Sigmoid colon (tissue), 7 donors: ENCODE data around the gene TANGO6. TPM values are rescaled to one million over a fixed set of nuclear protein-coding genes. Genes with fewer than 3 reads are reported as not detected.

Experiments
- DNase-seq: peaks from one replicate; pipeline ENCODE4 v3.0.0-alpha.2; 2019
- H3K27ac ChIP-seq, 4 donors: fragments of 200-600 bp; sonication (generic); one replicate each; pipeline ENCODE4 v1.5.1; 2016 to 2019; ENCODE audit warnings: mild to moderate bottlenecking in 1 of 4
- H3K27me3 ChIP-seq, 3 donors: fragments of 200-600 bp; sonication (generic); one replicate each; pipeline ENCODE4 v1.5.1; 2019; ENCODE audit warnings: mild to moderate bottlenecking in 1 of 3
- H3K36me3 ChIP-seq, 4 donors: fragments of 200-600 bp; sonication (generic); one replicate each; pipeline ENCODE4 v1.5.1; 2016 to 2019
- H3K4me1 ChIP-seq, 4 donors: fragments of 200-600 bp; sonication (generic); one replicate each; pipeline ENCODE4 v1.5.1; 2017 to 2019
- H3K4me3 ChIP-seq, 4 donors: fragments of 200-600 bp; sonication (generic); one replicate each; pipeline ENCODE4 v1.5.1; 2017 to 2019; ENCODE audit warnings: mild to moderate bottlenecking in 2 of 4, moderate library complexity in 1 of 4
- H3K9me3 ChIP-seq, 4 donors: fragments of 200-600 bp in 3 of 4; sonication (generic) in 3 of 4; one replicate each; pipeline versions ENCODE4 v1.5.1 to v1.6.1; 2013 to 2019
- EP300 ChIP-seq, 4 donors: sonication (generic); formaldehyde crosslinking; IDR thresholded peaks; one replicate each; pipeline ENCODE4 v1.6.1; 2017; ENCODE audit warnings: antibody characterized with exemption in 4 of 4
- POLR2A ChIP-seq, 2 donors: fragments of 450-650 bp; IDR thresholded peaks; one replicate each; pipeline ENCODE4 v1.6.1; 2016; ENCODE audit warnings: antibody characterized with exemption in 2 of 2, mild to moderate bottlenecking in 2 of 2, moderate library complexity in 2 of 2
- POLR2AphosphoS5 ChIP-seq, 4 donors: sonication (generic); formaldehyde crosslinking; IDR thresholded peaks; one replicate each; pipeline ENCODE4 v1.6.1; 2017; ENCODE audit warnings: antibody characterized with exemption in 4 of 4
- WGBS, 2 donors: extraction: QIAGEN DNeasy Blood & Tissue Kit; methylation state at CpG; one replicate each; pipeline ENCODE4 v1.1.7; 2013; 5-methylcytosine and 5-hydroxymethylcytosine counted together
- intact Hi-C: fragments of 100-400 bp; cut with DNase I; formaldehyde crosslinking; loops from one replicate; pipeline ENCODE4 v1.15.1; 2023
- polyA plus RNA-seq, 3 donors: library from polyadenylated mRNA; stranded (reverse); fragments of 200-250 nt; gene quantifications; one replicate each; pipeline ENCODE4 v1.2.3, GENCODE V29; 2013
- total RNA-seq, 4 donors: library from RNA; depleted of rRNA; stranded (reverse); fragments of >200 nt; gene quantifications; one replicate each; pipeline ENCODE4 v1.1.0, GENCODE V29; 2016
- TF ChIP-seq, protein P1 (sequence below), 4 experiments: fragments of 450-650 bp in 3 of 4; fragments of 200-600 bp in 1 of 4; IDR thresholded peaks; one replicate each; pipeline ENCODE4 v1.5.1; 2016 to 2019; ENCODE audit warnings: antibody characterized with exemption in 4 of 4, mild to moderate bottlenecking in 3 of 4, moderate library complexity in 2 of 4
- donor health status: healthy with polysubstance abuse.
- donor health status: Bipolar disorder and iron deficiency.
- donor health status: healthy.

TANGO6 gene
- total and polyA plus RNA-seq, 7 donors, result 0.92 to 23.5 (median 16.0) TPM

DNA sequence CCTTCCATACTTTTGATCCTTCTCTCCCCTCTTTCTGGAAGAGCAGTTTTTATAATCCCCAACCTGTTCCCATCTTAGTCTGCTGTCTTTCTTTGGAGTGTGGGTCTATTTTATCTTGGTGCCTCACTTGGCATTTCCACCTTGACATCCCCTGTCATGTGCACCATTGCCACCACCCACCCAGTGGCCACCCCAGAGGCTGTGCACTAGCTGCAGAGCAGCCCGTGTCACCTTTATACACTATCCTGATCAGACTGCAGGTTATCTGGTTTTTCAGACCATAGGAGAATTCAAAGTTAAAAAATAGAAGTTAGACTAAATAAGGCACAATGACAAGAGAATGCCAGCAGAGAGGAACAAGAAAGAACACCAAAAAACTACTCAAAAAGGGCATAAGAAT is 43.8 kb downstream of the TANGO6 start:
- TF ChIP-seq, protein P1, sequence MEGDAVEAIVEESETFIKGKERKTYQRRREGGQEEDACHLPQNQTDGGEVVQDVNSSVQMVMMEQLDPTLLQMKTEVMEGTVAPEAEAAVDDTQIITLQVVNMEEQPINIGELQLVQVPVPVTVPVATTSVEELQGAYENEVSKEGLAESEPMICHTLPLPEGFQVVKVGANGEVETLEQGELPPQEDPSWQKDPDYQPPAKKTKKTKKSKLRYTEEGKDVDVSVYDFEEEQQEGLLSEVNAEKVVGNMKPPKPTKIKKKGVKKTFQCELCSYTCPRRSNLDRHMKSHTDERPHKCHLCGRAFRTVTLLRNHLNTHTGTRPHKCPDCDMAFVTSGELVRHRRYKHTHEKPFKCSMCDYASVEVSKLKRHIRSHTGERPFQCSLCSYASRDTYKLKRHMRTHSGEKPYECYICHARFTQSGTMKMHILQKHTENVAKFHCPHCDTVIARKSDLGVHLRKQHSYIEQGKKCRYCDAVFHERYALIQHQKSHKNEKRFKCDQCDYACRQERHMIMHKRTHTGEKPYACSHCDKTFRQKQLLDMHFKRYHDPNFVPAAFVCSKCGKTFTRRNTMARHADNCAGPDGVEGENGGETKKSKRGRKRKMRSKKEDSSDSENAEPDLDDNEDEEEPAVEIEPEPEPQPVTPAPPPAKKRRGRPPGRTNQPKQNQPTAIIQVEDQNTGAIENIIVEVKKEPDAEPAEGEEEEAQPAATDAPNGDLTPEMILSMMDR (IDR thresholded peaks at IDR 0.05), result no peak
- TF ChIP-seq POLR2AphosphoS5 (IDR thresholded peaks at IDR 0.05) (no peak), EP300 (IDR thresholded peaks at IDR 0.05) (no peak), POLR2A (IDR thresholded peaks at IDR 0.05) (no peak)
- Histone ChIP-seq H3K27me3 (no peaks in the 10 kb centered on the region), H3K36me3 (peaks cover 0 to 15% (median 0%) of the 10 kb centered on the region in 4 donors), H3K4me3 (no peak overlapping the region), H3K9me3 (no peaks in the 10 kb centered on the region), H3K4me1 (peaks cover 0 to 10% (median 2%) of the 10 kb centered on the region in 4 donors), H3K27ac (no peak overlapping the region)
- no peak for DNase-seq
- intact Hi-C loops, result no loop called here
- 90 to 93% methylated on average over 1 of the region's 1 CpG for WGBS, 2 donors

GRCh38 chr16:68889508-68890150 is 46.3 kb downstream of the TANGO6 start:
- no peak for DNase-seq
- no peak overlapping the region for H3K4me3 ChIP-seq
- H3K27ac ChIP-seq, result peak overlapping the region in 1 of 4 donors; percentile 69
- WGBS, 2 donors, result 81 to 91% methylated on average over 3 of the region's 3 CpGs
- no peaks in the 10 kb centered on the region for H3K36me3 ChIP-seq
- H3K27me3 ChIP-seq, result no peaks in the 10 kb centered on the region
- intact Hi-C loops, result no loop called here
- H3K9me3 ChIP-seq, result no peaks in the 10 kb centered on the region
- TF ChIP-seq EP300 (IDR thresholded peaks at IDR 0.05) (no peak), POLR2A (IDR thresholded peaks at IDR 0.05) (no peak), POLR2AphosphoS5 (IDR thresholded peaks at IDR 0.05) (no peak)
- TF ChIP-seq, protein P1 (IDR thresholded peaks at IDR 0.05), result no peak
- peaks cover 0 to 10% (median 2%) of the 10 kb centered on the region in 4 donors for H3K4me1 ChIP-seq

DNA sequence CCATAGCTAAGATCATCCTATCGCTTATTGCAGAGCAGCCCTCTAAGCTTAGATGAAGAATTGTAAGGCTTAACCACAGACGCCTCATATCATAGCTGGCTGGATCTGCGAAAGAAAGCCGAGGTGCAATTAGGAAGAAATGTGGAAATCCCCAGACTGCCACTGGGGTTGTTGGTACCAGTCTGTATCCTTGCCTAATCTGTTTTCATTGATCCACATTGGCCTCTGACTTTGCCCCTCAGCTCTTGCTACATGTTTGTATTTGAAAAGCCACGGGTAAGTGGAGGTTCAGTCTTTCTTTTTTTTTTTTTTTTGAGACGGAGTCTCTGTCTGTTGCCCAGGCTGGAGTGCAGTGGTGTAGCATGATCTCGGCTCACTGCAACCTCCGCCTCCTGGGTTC is 48.9 kb downstream of the TANGO6 start:
- H3K36me3 ChIP-seq, result no peaks in the 10 kb centered on the region
- WGBS, 2 donors, result 80 to 90% methylated on average over 8 of the region's 8 CpGs
- TF ChIP-seq EP300 (IDR thresholded peaks at IDR 0.05) (no peak), POLR2AphosphoS5 (IDR thresholded peaks at IDR 0.05) (no peak), POLR2A (IDR thresholded peaks at IDR 0.05) (no peak)
- TF ChIP-seq, protein P1 (IDR thresholded peaks at IDR 0.05), result no peak
- no peak overlapping the region for H3K27ac ChIP-seq
- no peaks in the 10 kb centered on the region for H3K4me1 ChIP-seq
- H3K4me3 ChIP-seq, result no peak overlapping the region
- DNase-seq, result no peak
- no peaks in the 10 kb centered on the region for H3K27me3 ChIP-seq
- H3K9me3 ChIP-seq, result no peaks in the 10 kb centered on the region
- intact Hi-C loops, result no loop called here

DNA sequence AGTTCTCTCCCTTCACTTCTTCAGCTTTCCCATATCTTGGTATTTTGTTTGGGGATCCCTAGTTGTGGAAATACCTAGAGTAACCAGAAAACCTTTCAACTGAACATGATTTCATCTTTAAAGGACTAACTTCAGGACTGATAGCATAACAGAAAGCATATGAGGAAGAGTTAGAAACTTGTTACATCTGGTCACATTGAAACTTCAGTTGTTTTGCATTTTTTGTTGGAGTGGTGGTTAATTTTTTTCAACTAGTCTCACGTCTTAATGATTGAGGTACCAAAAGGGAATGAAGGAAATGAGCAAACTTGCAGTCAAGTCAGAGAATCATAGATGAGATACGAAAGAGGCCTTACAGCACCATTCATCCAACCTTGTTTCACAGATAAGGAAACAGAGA is 49.6 kb downstream of the TANGO6 start:
- Histone ChIP-seq H3K27me3 (no peaks in the 10 kb centered on the region), H3K36me3 (no peaks in the 10 kb centered on the region), H3K4me3 (no peak overlapping the region), H3K4me1 (no peaks in the 10 kb centered on the region), H3K27ac (no peak overlapping the region), H3K9me3 (no peaks in the 10 kb centered on the region)
- WGBS, 2 donors, result 87 to 92% methylated on average over 2 of the region's 2 CpGs
- intact Hi-C loops, result no loop called here
- no peak for DNase-seq
- TF ChIP-seq, protein P1 (IDR thresholded peaks at IDR 0.05), result no peak
- TF ChIP-seq POLR2AphosphoS5 (IDR thresholded peaks at IDR 0.05) (no peak), EP300 (IDR thresholded peaks at IDR 0.05) (no peak), POLR2A (IDR thresholded peaks at IDR 0.05) (no peak)
